ENCODE measurements around the gene SDHA. TPM values are rescaled to one million over a fixed set of nuclear protein-coding genes. Genes with fewer than 3 reads are reported as not detected.
"Not testable (repeated sequence)": the region's sequence is repeated elsewhere in the genome, so short reads cannot be mapped to it uniquely, and the experiment has no call there.

The SDHA gene
- total RNA-seq, 1 experiment from 2014 or later = 134 TPM

DNA sequence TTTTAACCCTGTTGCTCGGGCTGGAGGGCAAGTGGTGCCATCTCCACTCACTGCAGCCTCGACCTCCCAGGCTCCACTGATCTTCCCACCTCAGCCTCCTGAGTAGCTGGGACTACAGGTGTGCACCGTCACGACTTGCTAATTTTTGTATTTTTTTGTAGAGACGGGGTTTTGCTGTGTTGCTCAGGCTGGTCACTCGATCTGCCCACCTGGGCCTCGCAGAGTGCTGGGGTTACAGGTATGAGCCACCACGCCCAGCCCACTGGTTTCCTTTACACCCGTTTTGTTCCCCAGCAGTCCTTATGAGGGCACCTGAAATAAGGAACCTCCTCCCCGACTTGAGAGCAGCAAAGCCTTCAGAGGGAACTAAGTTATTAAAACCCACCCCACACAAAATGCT lies 2.0 kb upstream of the SDHA start:
- ATAC-seq, POLR2A ChIA-PET: not testable (repeated sequence)

GRCh38 chr5:218457-219291 lies 554 bp downstream of the SDHA start:
- peak overlapping the region; percentile 67 for H3K4me2 ChIP-seq (ENCODE audit: low read length)
- ChIA-PET RAD21 (ENCODE audit: low non-redundant PET in 1 of 2, low total read pairs in 2 of 2, uncharacterized antibody in 2 of 2, unreplicated experiment in 2 of 2) (no interaction called here), POLR2A (interaction anchor here (1.0 kb wide), 1 partner anchor 30 kb away, joined by 3 read pairs; no protein-coding TSS in a partner anchor), CTCF (interaction anchor here (1.0 to 1.4 kb wide), 2 partner anchors 30 kb away, joined by 4 read pairs; no protein-coding TSS in a partner anchor)
- 0 out of 4 replicates have a peak, but pooled peaks cover 2 to 4% of the 10 kb centered on the region in 2 experiments for H3K36me3 ChIP-seq (ENCODE audit: control insufficient read depth in 1 of 2, insufficient read depth in 2 of 2, low read length in 2 of 2)
- TF ChIP-seq MAX (IDR thresholded peaks at IDR 0.05) (no peak), ZFX (IDR thresholded peaks at IDR 0.05) (peak; percentile 46; the same call in 1 of the 2 replicates)
- DNase-seq (ENCODE audit: low read depth, low spot score) (no peak), ATAC-seq (peak; percentile 57)
- H3K79me2 ChIP-seq (ENCODE audit: insufficient read depth, low read length) = peaks cover 64% of the 10 kb centered on the region
- no peaks in the 10 kb centered on the region for H3K9me3 ChIP-seq (ENCODE audit: control insufficient read depth in 1 of 2, insufficient read depth in 1 of 2, low read depth in 1 of 2, low read length in 2 of 2)
- BruUV-seq (replicated peaks) = no TSS peak
- intact Hi-C loops (cut with micrococcal nuclease) = no loop called here
- H4K20me1 ChIP-seq (ENCODE audit: insufficient read depth) = no peaks in the 10 kb centered on the region; the same call in 1 of the 2 replicates
- H3K27ac ChIP-seq (ENCODE audit: low read depth, low read length) = peak overlapping the region; percentile 74
- H2AFZ ChIP-seq (ENCODE audit: low read depth, low read length, poor library complexity, severe bottlenecking) = no peak overlapping the region
- H3K4me3 ChIP-seq (replicated peaks in 1 of 2; ENCODE audit: low read depth in 1 of 2, low read length in 2 of 2) = peak overlapping the region; percentile 86
- peak overlapping the region; percentile 92 for H3K9ac ChIP-seq (ENCODE audit: low read length)
- peaks cover 0 to 10% of the 10 kb centered on the region in 2 experiments; a peak in 1 of 4 replicates for H3K4me1 ChIP-seq (ENCODE audit: control insufficient read depth in 1 of 2, insufficient read depth in 2 of 2, low read length in 2 of 2)
- H3K27me3 ChIP-seq (ENCODE audit: insufficient read depth, low read length) = no peaks in the 10 kb centered on the region
- H3K9me2 ChIP-seq (ENCODE audit: insufficient read depth) = no peaks in the 10 kb centered on the region

More for the DNA sequence above, 2.0 kb upstream of the SDHA start:
- H3K4me1 ChIP-seq (ENCODE audit: control insufficient read depth in 1 of 2, insufficient read depth in 2 of 2, low read length in 2 of 2); CTCF ChIA-PET; H3K4me3 ChIP-seq (replicated peaks in 1 of 2; ENCODE audit: low read depth in 1 of 2, low read length in 2 of 2); RAD21 ChIA-PET (ENCODE audit: low non-redundant PET in 1 of 2, low total read pairs in 2 of 2, uncharacterized antibody in 2 of 2, unreplicated experiment in 2 of 2); H3K9me3 ChIP-seq (ENCODE audit: control insufficient read depth in 1 of 2, insufficient read depth in 1 of 2, low read depth in 1 of 2, low read length in 2 of 2); H4K20me1 ChIP-seq (ENCODE audit: insufficient read depth); H2AFZ ChIP-seq (ENCODE audit: low read depth, low read length, poor library complexity, severe bottlenecking); BruUV-seq (replicated peaks); H3K27me3 ChIP-seq (ENCODE audit: insufficient read depth, low read length); H3K9ac ChIP-seq (ENCODE audit: low read length); DNase-seq (ENCODE audit: low read depth, low spot score); H3K4me2 ChIP-seq (ENCODE audit: low read length); H3K27ac ChIP-seq (ENCODE audit: low read depth, low read length); intact Hi-C loops (cut with micrococcal nuclease); H3K36me3 ChIP-seq (ENCODE audit: control insufficient read depth in 1 of 2, insufficient read depth in 2 of 2, low read length in 2 of 2); H3K9me2 ChIP-seq (ENCODE audit: insufficient read depth): not testable (repeated sequence)
- peaks cover 40% of the 10 kb centered on the region for H3K79me2 ChIP-seq (ENCODE audit: insufficient read depth, low read length)

All from HCT116 (cell line).